Right cardiac atrium (tissue), 5 donors: Measurements from ENCODE around the gene ROBO1. TPM values are rescaled to one million over a fixed set of nuclear protein-coding genes. Genes with fewer than 3 reads are reported as not detected.

Experiments
- ATAC-seq, 2 donors: fragments of 200-7000 bp; cut with Tn5 transposase; one replicate each; pipeline versions ENCODE4 v1.8.0 to v1.9.1; 2020; ENCODE audit warnings: moderate library complexity in 2 of 2, mild to moderate bottlenecking in 1 of 2
- DNase-seq, 3 donors: peaks; one replicate each; pipeline ENCODE4 v3.0.0-alpha.2; 2020
- H3K27ac ChIP-seq: one replicate; pipeline ENCODE4 v1.5.1; 2013; ENCODE audit warnings: mild to moderate bottlenecking, low read length, control low read depth, moderate library complexity
- H3K27me3 ChIP-seq: one replicate; pipeline ENCODE4 v1.6.1; 2013; ENCODE audit not compliant: control insufficient read depth, insufficient read depth
- H3K4me1 ChIP-seq: one replicate; pipeline ENCODE4 v1.6.1; 2013; ENCODE audit warnings: low read length; ENCODE audit not compliant: control insufficient read depth, insufficient read depth
- H3K4me3 ChIP-seq: one replicate; pipeline ENCODE4 v1.5.1; 2013; ENCODE audit warnings: low read length, control low read depth
- H3K9me3 ChIP-seq: one replicate; pipeline ENCODE4 v1.6.1; 2013; ENCODE audit warnings: low read length; ENCODE audit not compliant: control insufficient read depth
- WGBS: extraction: QIAGEN DNeasy Blood & Tissue Kit; methylation state at CpG from one replicate; pipeline ENCODE4 v1.1.7; 2013; 5-methylcytosine and 5-hydroxymethylcytosine counted together
- intact Hi-C, 4 donors: fragments of 100-400 bp; cut with DNase I; formaldehyde crosslinking; loops; one replicate each; pipeline versions ENCODE4 v1.11.0 to v1.14.0; 2022 to 2023
- polyA plus RNA-seq: library from polyadenylated mRNA; stranded (reverse); fragments of 200-250 nt; gene quantifications from one replicate; pipeline ENCODE4 v1.2.3, GENCODE V29; 2013
- total RNA-seq, 4 donors: library from RNA; stranded (reverse); fragmentation: NEBNext Ultra II Directional; extraction: Animal tissue kit (Norgen Biotek cat#: 25700); gene quantifications; one replicate each; pipeline ENCODE4 v1.2.1, GENCODE V29; 2021
- donor health status: healthy with polysubstance abuse.
- donor health status: DM: no; HTN: yes; CAD: no.
- donor health status: DM: no; HTN: no; CAD: no.
- donor health status: DM: no; HTN: yes; CAD: no; lungs with severe emphysema.
- donor health status: DM: yes; HTN: yes; CAD: no.

ROBO1 gene
- total and polyA plus RNA-seq, 5 donors: 5.5 to 16.2 (median 13.5) TPM

- DNase-seq: no peak
- Histone ChIP-seq H3K9me3 (no peaks in the 10 kb centered on the region), H3K27me3 (no peaks in the 10 kb centered on the region), H3K4me1 (no peaks in the 10 kb centered on the region), H3K4me3 (no peak overlapping the region), H3K27ac (no peak overlapping the region)
- no peak for ATAC-seq
- intact Hi-C loops: no loop called here
- WGBS: 74% methylated on average over 3 of the region's 3 CpGs
Measured at GRCh38 chr3:79467721-79468120, 300.1 kb downstream of the ROBO1 start.

- DNase-seq (no peak), ATAC-seq (no peak)
- Histone ChIP-seq H3K4me1 (no peaks in the 10 kb centered on the region), H3K27ac (no peak overlapping the region), H3K27me3 (no peaks in the 10 kb centered on the region), H3K9me3 (no peaks in the 10 kb centered on the region), H3K4me3 (no peak overlapping the region)
- 93% methylated on average over 1 of the region's 1 CpG for WGBS
- intact Hi-C loops: no loop called here
Measured at GRCh38 chr3:79461129-79461792, 306.5 kb downstream of the ROBO1 start.

GRCh38 chr3:79453600-79453999, 314.2 kb downstream of the ROBO1 start:
- 47% methylated on average over 2 of the region's 2 CpGs for WGBS
- no peaks in the 10 kb centered on the region for H3K9me3 ChIP-seq
- H3K4me3 ChIP-seq: no peak overlapping the region
- no peak overlapping the region for H3K27ac ChIP-seq
- no peak for ATAC-seq
- no peak for DNase-seq
- H3K27me3 ChIP-seq: no peaks in the 10 kb centered on the region
- H3K4me1 ChIP-seq: no peaks in the 10 kb centered on the region
- intact Hi-C loops: no loop called here

- 92% methylated on average over 1 of the region's 1 CpG for WGBS
- Histone ChIP-seq H3K9me3 (no peaks in the 10 kb centered on the region), H3K27me3 (no peaks in the 10 kb centered on the region), H3K4me3 (no peak overlapping the region), H3K4me1 (no peaks in the 10 kb centered on the region), H3K27ac (no peak overlapping the region)
- intact Hi-C loops: no loop called here
- DNase-seq: no peak
- ATAC-seq: no peak
Measured at GRCh38 chr3:79436387-79436786, 331.4 kb downstream of the ROBO1 start.

- intact Hi-C loops: no loop called here
- no peaks in the 10 kb centered on the region for H3K4me1 ChIP-seq
- no peaks in the 10 kb centered on the region for H3K27me3 ChIP-seq
- DNase-seq (no peak), ATAC-seq (no peak)
- H3K9me3 ChIP-seq: no peaks in the 10 kb centered on the region
- WGBS: 53% methylated on average over 5 of the region's 5 CpGs
- H3K4me3 ChIP-seq: no peak overlapping the region
- H3K27ac ChIP-seq: no peak overlapping the region
Measured at GRCh38 chr3:79427081-79427480, 340.7 kb downstream of the ROBO1 start.

- Histone ChIP-seq H3K9me3 (no peaks in the 10 kb centered on the region), H3K27ac (no peak overlapping the region), H3K4me1 (no peaks in the 10 kb centered on the region), H3K27me3 (no peaks in the 10 kb centered on the region), H3K4me3 (no peak overlapping the region)
- ATAC-seq (no peak), DNase-seq (no peak)
- 90% methylated on average over 3 of the region's 3 CpGs for WGBS
- intact Hi-C loops: no loop called here
Measured at GRCh38 chr3:79424811-79425210, 343.0 kb downstream of the ROBO1 start.

- H3K27ac ChIP-seq: no peak overlapping the region
- intact Hi-C loops: no loop called here
- ATAC-seq (no peak), DNase-seq (no peak)
- 78% methylated on average over 5 of the region's 5 CpGs for WGBS
- H3K4me1 ChIP-seq: no peaks in the 10 kb centered on the region
- H3K4me3 ChIP-seq: no peak overlapping the region
- no peaks in the 10 kb centered on the region for H3K9me3 ChIP-seq
- no peaks in the 10 kb centered on the region for H3K27me3 ChIP-seq
Measured at GRCh38 chr3:79423417-79423816, 344.4 kb downstream of the ROBO1 start.

GRCh38 chr3:79421273-79421672, 346.5 kb downstream of the ROBO1 start:
- 35% methylated on average over 2 of the region's 2 CpGs for WGBS
- Histone ChIP-seq H3K4me3 (no peak overlapping the region), H3K27ac (no peak overlapping the region), H3K27me3 (no peaks in the 10 kb centered on the region), H3K4me1 (no peaks in the 10 kb centered on the region), H3K9me3 (no peaks in the 10 kb centered on the region)
- peak in 1 of 2 donors; percentile 71 for ATAC-seq
- intact Hi-C loops: no loop called here
- DNase-seq: peak in 1 of 3 donors; percentile 53

GRCh38 chr3:79418855-79419621, 348.8 kb downstream of the ROBO1 start:
- Histone ChIP-seq H3K27ac (no peak overlapping the region), H3K9me3 (no peaks in the 10 kb centered on the region), H3K4me1 (no peaks in the 10 kb centered on the region), H3K27me3 (no peaks in the 10 kb centered on the region), H3K4me3 (no peak overlapping the region)
- ATAC-seq (peak; percentile 44 to 57), DNase-seq (no peak)
- intact Hi-C loops: no loop called here
- 36% methylated on average over 7 of the region's 7 CpGs for WGBS

GRCh38 chr3:79415356-79415755, 352.4 kb downstream of the ROBO1 start:
- H3K4me3 ChIP-seq: no peak overlapping the region
- H3K27ac ChIP-seq: no peak overlapping the region
- WGBS: 45% methylated on average over 3 of the region's 3 CpGs
- no peaks in the 10 kb centered on the region for H3K9me3 ChIP-seq
- no peak for ATAC-seq
- intact Hi-C loops: no loop called here
- H3K27me3 ChIP-seq: no peaks in the 10 kb centered on the region
- no peak for DNase-seq
- H3K4me1 ChIP-seq: no peaks in the 10 kb centered on the region

GRCh38 chr3:79414806-79415205, 353.0 kb downstream of the ROBO1 start:
- H3K4me1 ChIP-seq: no peaks in the 10 kb centered on the region
- no peaks in the 10 kb centered on the region for H3K27me3 ChIP-seq
- intact Hi-C loops: no loop called here
- H3K9me3 ChIP-seq: no peaks in the 10 kb centered on the region
- no peak overlapping the region for H3K4me3 ChIP-seq
- WGBS: 56% methylated on average over 3 of the region's 3 CpGs
- no peak overlapping the region for H3K27ac ChIP-seq
- DNase-seq (peak; percentile 26 to 61 (median 60)), ATAC-seq (peak; percentile 92 to 96)
